Osteocyte (in vitro differentiated cells): Measurements from ENCODE around the gene PI4KA. TPM values are rescaled to one million over a fixed set of nuclear protein-coding genes. Genes with fewer than 3 reads are reported as not detected.

Experiments used
- DNase-seq: peaks from one replicate; pipeline ENCODE4 v3.0.0; 2021; ENCODE audit warnings: mixed read lengths; ENCODE audit not compliant: unreplicated experiment; ENCODE audit errors: extremely low spot score
- H3K27ac Mint-ChIP-seq: one replicate; pipeline ENCODE4 v1.8.0; 2021; ENCODE audit warnings: mild to moderate bottlenecking, mixed read lengths; ENCODE audit not compliant: unreplicated experiment
- H3K27me3 Mint-ChIP-seq: one replicate; pipeline ENCODE4 v1.8.0; 2021; ENCODE audit warnings: mixed read lengths; ENCODE audit not compliant: unreplicated experiment
- H3K36me3 Mint-ChIP-seq: one replicate; pipeline ENCODE4 v1.8.0; 2021; ENCODE audit warnings: mixed read lengths; ENCODE audit not compliant: unreplicated experiment
- H3K4me1 Mint-ChIP-seq: one replicate; pipeline ENCODE4 v1.8.0; 2021; ENCODE audit warnings: mixed read lengths; ENCODE audit not compliant: unreplicated experiment
- H3K4me3 Mint-ChIP-seq: one replicate; pipeline ENCODE4 v1.8.0; 2021; ENCODE audit warnings: mild to moderate bottlenecking, moderate library complexity, mixed read lengths; ENCODE audit not compliant: unreplicated experiment
- H3K9me3 Mint-ChIP-seq: one replicate; pipeline ENCODE4 v1.8.0; 2021; ENCODE audit warnings: mixed read lengths; ENCODE audit not compliant: unreplicated experiment
- CTCF ChIP-seq: fragments of 200-600 bp; sonication (generic); IDR thresholded peaks from 2 replicates; pipeline ENCODE4 v1.5.0; 2021; ENCODE audit warnings: antibody characterized with exemption, mild to moderate bottlenecking, moderate library complexity
- total RNA-seq: library from RNA; stranded (reverse); gene quantifications from 2 replicates; pipeline ENCODE4 v1.2.1, GENCODE V29; 2021

The PI4KA gene
- total RNA-seq, 1 donor from 2014 or later: 108 TPM

GRCh38 chr22:20788627-20789344 lies 69.8 kb downstream of the PI4KA start:
- Mint-ChIP-seq H3K4me1 (peaks cover 3% of the 10 kb centered on the region), H3K27ac (no peak overlapping the region), H3K27me3 (no peaks in the 10 kb centered on the region), H3K9me3 (no peaks in the 10 kb centered on the region), H3K36me3 (peaks cover 29% of the 10 kb centered on the region), H3K4me3 (no peak overlapping the region)
- no peak for DNase-seq
- no peak for TF ChIP-seq CTCF

GRCh38 chr22:20787746-20788626 lies 70.6 kb downstream of the PI4KA start:
- Mint-ChIP-seq H3K9me3 (no peaks in the 10 kb centered on the region), H3K36me3 (peaks cover 27% of the 10 kb centered on the region), H3K27me3 (no peaks in the 10 kb centered on the region), H3K4me3 (no peak overlapping the region), H3K4me1 (peaks cover 3% of the 10 kb centered on the region), H3K27ac (no peak overlapping the region)
- TF ChIP-seq CTCF: no peak
- DNase-seq: no peak

GRCh38 chr22:20787223-20787622 lies 71.4 kb downstream of the PI4KA start:
- H3K9me3 Mint-ChIP-seq: no peaks in the 10 kb centered on the region
- no peak for TF ChIP-seq CTCF
- no peaks in the 10 kb centered on the region for H3K27me3 Mint-ChIP-seq
- H3K27ac Mint-ChIP-seq: no peak overlapping the region
- H3K4me3 Mint-ChIP-seq: no peak overlapping the region
- DNase-seq: no peak
- H3K4me1 Mint-ChIP-seq: peaks cover 3% of the 10 kb centered on the region
- H3K36me3 Mint-ChIP-seq: peaks cover 21% of the 10 kb centered on the region

GRCh38 chr22:20786536-20786979 lies 72.1 kb downstream of the PI4KA start:
- Mint-ChIP-seq H3K36me3 (peaks cover 18% of the 10 kb centered on the region), H3K27me3 (no peaks in the 10 kb centered on the region), H3K4me3 (no peak overlapping the region), H3K27ac (no peak overlapping the region), H3K9me3 (no peaks in the 10 kb centered on the region), H3K4me1 (peaks cover 3% of the 10 kb centered on the region)
- TF ChIP-seq CTCF: no peak
- no peak for DNase-seq

- H3K9me3 Mint-ChIP-seq: no peaks in the 10 kb centered on the region
- no peak for DNase-seq
- H3K27ac Mint-ChIP-seq: no peak overlapping the region
- peaks cover 13% of the 10 kb centered on the region for H3K36me3 Mint-ChIP-seq
- H3K27me3 Mint-ChIP-seq: no peaks in the 10 kb centered on the region
- H3K4me3 Mint-ChIP-seq: no peak overlapping the region
- TF ChIP-seq CTCF: no peak
- peaks cover 3% of the 10 kb centered on the region for H3K4me1 Mint-ChIP-seq
Observed at GRCh38 chr22:20786048-20786447, 72.6 kb downstream of the PI4KA start.
